ENCODE results near the gene MAGI1.

MAGI1 gene

DNA sequence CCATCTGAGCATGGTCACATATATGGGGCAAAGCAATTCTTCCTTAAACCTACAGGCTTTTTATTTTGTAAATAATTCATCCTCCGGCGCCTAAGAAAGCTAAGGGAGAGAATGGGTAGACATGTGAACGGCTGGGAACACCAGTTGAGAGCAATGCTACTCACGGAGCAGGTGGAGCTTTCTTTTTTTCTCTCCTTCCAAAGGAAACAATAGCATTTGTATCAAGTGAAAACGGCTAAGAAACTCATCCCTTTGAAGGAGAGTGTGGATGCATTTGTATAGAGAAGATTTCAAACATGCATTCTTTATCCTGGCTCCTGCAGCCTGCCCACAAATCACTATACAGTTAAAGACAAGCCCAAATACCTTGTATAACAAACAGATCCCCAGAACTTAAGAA, 637.8 kb downstream of the MAGI1 start:
- Histone ChIP-seq H3K27me3 (ENCODE audit: insufficient read depth, poor library complexity, severe bottlenecking) (no peaks in the 10 kb centered on the region), H3K4me3 (replicated peaks; ENCODE audit: insufficient read depth, low read length) (no peak overlapping the region)
- no peak for DNase-seq (ENCODE audit: low read depth in 1 of 2, low spot score in 1 of 2)

DNA sequence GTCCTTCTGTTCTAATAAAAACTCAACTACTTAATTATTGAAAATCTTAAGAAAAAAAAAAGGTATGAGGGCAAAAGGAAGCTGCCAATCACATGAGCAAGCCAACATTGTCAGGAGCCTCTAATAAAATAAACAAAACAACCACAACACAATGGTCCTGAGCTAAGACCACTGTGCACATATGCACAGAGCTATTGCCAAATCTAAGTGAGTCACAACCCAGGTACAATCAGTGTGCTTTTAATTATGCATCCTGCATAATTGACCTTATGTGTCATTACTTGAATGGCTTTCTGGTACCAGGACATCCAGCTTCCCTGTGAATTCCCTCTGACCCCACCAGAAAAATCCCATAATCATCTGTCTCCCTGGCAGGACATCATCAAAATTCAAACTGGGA, 639.8 kb downstream of the MAGI1 start:
- no peak for DNase-seq (ENCODE audit: low read depth in 1 of 2, low spot score in 1 of 2)
- TF ChIP-seq, protein P1, sequence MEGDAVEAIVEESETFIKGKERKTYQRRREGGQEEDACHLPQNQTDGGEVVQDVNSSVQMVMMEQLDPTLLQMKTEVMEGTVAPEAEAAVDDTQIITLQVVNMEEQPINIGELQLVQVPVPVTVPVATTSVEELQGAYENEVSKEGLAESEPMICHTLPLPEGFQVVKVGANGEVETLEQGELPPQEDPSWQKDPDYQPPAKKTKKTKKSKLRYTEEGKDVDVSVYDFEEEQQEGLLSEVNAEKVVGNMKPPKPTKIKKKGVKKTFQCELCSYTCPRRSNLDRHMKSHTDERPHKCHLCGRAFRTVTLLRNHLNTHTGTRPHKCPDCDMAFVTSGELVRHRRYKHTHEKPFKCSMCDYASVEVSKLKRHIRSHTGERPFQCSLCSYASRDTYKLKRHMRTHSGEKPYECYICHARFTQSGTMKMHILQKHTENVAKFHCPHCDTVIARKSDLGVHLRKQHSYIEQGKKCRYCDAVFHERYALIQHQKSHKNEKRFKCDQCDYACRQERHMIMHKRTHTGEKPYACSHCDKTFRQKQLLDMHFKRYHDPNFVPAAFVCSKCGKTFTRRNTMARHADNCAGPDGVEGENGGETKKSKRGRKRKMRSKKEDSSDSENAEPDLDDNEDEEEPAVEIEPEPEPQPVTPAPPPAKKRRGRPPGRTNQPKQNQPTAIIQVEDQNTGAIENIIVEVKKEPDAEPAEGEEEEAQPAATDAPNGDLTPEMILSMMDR (IDR thresholded peaks at IDR 0.05; ENCODE audit: insufficient read depth, low read length) = no peak
- TF ChIP-seq, protein P2, sequence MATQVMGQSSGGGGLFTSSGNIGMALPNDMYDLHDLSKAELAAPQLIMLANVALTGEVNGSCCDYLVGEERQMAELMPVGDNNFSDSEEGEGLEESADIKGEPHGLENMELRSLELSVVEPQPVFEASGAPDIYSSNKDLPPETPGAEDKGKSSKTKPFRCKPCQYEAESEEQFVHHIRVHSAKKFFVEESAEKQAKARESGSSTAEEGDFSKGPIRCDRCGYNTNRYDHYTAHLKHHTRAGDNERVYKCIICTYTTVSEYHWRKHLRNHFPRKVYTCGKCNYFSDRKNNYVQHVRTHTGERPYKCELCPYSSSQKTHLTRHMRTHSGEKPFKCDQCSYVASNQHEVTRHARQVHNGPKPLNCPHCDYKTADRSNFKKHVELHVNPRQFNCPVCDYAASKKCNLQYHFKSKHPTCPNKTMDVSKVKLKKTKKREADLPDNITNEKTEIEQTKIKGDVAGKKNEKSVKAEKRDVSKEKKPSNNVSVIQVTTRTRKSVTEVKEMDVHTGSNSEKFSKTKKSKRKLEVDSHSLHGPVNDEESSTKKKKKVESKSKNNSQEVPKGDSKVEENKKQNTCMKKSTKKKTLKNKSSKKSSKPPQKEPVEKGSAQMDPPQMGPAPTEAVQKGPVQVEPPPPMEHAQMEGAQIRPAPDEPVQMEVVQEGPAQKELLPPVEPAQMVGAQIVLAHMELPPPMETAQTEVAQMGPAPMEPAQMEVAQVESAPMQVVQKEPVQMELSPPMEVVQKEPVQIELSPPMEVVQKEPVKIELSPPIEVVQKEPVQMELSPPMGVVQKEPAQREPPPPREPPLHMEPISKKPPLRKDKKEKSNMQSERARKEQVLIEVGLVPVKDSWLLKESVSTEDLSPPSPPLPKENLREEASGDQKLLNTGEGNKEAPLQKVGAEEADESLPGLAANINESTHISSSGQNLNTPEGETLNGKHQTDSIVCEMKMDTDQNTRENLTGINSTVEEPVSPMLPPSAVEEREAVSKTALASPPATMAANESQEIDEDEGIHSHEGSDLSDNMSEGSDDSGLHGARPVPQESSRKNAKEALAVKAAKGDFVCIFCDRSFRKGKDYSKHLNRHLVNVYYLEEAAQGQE (IDR thresholded peaks at IDR 0.05; ENCODE audit: insufficient replicate concordance, low read depth) = no peak
- H3K27ac ChIP-seq (replicated peaks) = no peak overlapping the region

More for the DNA sequence above, 637.8 kb downstream of the MAGI1 start:
- no peak overlapping the region for H3K27ac ChIP-seq (replicated peaks)
- TF ChIP-seq, protein P2 (IDR thresholded peaks at IDR 0.05; ENCODE audit: insufficient replicate concordance, low read depth) = no peak
- no peak for TF ChIP-seq POLR2AphosphoS5 (IDR thresholded peaks at IDR 0.05; ENCODE audit: low read depth)

DNA sequence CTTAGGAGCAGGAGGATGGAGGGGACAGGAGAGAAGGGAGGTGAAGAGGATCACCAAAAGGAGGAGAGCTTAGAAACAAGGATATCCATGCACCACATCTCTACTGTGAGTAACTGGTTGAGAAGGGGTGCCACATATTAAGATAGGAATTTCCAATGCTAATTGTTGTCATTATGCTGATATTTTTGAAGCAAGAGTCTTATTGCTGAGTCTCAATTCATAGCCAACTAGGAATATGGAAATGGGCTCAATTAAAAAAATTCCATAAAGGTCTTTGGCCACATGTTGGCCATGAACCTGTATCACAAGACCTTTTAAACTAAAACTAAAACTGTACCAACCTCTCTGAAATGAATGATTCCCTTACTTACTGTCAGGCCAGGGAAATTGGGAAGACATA, 642.6 kb downstream of the MAGI1 start:
- no peak for TF ChIP-seq POLR2AphosphoS5 (IDR thresholded peaks at IDR 0.05; ENCODE audit: low read depth)
- Histone ChIP-seq H3K4me3 (replicated peaks; ENCODE audit: insufficient read depth, low read length) (no peak overlapping the region), H3K27me3 (ENCODE audit: insufficient read depth, poor library complexity, severe bottlenecking) (no peaks in the 10 kb centered on the region), H3K27ac (replicated peaks) (no peak overlapping the region)
- DNase-seq (ENCODE audit: low read depth in 1 of 2, low spot score in 1 of 2) = no peak

More for the DNA sequence above, 639.8 kb downstream of the MAGI1 start:
- Histone ChIP-seq H3K4me3 (replicated peaks; ENCODE audit: insufficient read depth, low read length) (no peak overlapping the region), H3K27me3 (ENCODE audit: insufficient read depth, poor library complexity, severe bottlenecking) (no peaks in the 10 kb centered on the region)

DNA sequence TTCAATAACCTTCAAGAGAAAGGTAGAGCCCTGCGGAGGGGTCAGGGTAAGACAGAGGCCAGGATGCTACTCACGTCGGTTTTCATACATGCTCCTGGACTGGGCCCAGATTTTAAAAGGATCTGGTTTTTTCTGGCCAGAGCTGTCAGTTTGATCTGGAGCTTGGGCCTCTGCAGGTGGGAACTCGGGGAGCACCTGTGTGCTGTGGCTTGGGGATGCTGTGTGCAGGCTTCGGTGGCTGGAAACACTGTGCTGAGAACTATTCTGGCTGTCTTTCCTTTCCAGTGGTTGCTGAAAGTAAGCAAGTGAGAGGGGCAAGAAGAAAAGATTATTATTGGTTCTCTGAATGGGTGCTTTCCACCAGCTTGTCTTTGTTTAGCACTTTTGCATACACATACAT, 647.6 kb downstream of the MAGI1 start:
- Histone ChIP-seq H3K4me3 (replicated peaks; ENCODE audit: insufficient read depth, low read length) (no peak overlapping the region), H3K27ac (replicated peaks) (no peak overlapping the region), H3K27me3 (ENCODE audit: insufficient read depth, poor library complexity, severe bottlenecking) (no peaks in the 10 kb centered on the region)
- TF ChIP-seq POLR2AphosphoS5 (IDR thresholded peaks at IDR 0.05; ENCODE audit: low read depth) (no peak), SPI1 (IDR thresholded peaks at IDR 0.05; ENCODE audit: borderline replicate concordance, low read depth) (no peak), GABPA (IDR thresholded peaks at IDR 0.05; ENCODE audit: low read depth) (no peak)
- TF ChIP-seq, protein P2 (IDR thresholded peaks at IDR 0.05; ENCODE audit: insufficient replicate concordance, low read depth) = no peak
- TF ChIP-seq, protein P1 (IDR thresholded peaks at IDR 0.05; ENCODE audit: insufficient read depth, low read length) = no peak
- no peak for DNase-seq (ENCODE audit: low read depth in 1 of 2, low spot score in 1 of 2)

All from HL-60 (cell line).